NCI-H2171 treated with DMSO at 0.1 percent for 48 hours (cell line): ENCODE measurements around the gene SLC25A26.
A peak's percentile ranks its signal among the peaks of the same experiment; 100 is the strongest.
"Not testable (repeated sequence)": the region's sequence is repeated elsewhere in the genome, so short reads cannot be mapped to it uniquely, and the experiment has no call there.

Source experiments
- DNase-seq: peaks from one replicate; lab custom pipeline; 2025; lab: John Stamatoyannopoulos, UW

Gene SLC25A26

DNA sequence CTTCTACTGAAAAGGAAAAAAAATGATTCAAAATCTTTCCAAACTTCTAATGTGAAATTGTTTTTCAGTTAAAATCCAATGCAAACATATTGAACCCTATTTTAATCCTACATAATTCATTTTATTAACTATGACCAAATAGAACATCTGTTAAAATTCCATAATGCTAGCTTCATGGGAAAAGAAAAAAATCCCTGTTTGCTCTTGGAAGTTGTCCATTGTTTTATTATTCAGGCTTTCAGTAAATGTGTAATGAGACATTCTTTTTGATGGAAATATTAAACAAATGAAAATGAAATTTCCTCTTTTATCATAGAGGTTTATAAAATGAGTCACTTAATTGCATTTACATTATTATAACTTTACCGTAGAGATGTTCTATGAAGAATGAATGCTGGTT is 49.5 kb downstream of the SLC25A26 start:
- DNase-seq = no peak

DNA sequence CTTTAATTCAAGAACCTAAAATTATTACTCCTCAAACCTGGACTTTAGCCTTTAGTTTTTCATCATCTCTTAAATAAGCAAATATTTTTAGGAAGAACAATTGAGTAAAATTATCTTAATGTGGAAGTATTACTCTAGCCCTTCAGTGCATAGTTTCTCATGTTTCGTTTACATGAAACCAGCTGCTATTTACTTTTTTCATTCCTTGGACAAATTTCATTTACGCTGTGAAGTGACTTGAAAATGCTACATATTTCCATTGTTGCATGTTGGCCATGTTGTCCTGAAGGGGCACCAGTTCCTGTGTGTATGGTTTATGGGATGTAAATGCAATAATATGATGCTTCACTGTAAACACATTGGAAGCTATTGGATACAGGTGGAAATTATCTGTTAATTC is 49.9 kb downstream of the SLC25A26 start:
- DNase-seq = no peak

DNA sequence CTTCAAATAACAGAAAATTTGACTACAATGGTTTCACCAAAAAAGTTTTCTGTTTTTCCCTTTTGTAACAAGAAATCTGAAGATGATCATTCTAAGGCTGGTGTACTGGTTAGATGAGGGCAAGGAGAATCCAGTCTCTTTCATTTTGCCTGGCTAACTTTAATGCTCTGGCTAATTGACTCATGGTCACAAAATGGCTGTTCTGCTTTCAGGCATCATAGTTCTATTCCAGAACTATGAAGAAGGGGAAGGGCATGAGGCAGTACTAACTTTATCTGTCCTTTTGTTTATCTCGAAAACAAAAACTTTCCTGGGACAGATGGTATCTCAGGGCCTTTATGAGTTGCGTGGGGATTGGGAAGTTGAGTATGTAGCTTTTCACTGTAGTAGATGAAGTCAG is 50.4 kb downstream of the SLC25A26 start:
- no peak for DNase-seq

DNA sequence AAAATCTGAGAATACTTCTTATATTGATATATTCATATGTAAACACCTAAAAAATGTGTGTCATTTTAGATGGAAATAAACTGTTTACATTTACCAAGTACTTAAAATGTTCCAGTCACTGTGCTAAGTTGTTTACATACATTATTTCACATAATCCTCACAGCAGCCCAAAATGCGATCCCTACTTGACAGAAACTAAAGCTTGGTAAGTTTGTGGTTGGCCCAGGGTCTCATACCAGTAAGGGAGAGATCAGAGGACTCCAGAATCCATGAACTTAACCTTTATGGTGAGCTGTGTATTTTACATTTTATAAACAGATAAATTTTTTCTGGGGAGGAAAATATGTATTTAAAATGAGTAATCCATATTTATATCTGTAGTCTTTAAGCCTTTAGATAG is 51.2 kb downstream of the SLC25A26 start:
- DNase-seq = no peak

DNA sequence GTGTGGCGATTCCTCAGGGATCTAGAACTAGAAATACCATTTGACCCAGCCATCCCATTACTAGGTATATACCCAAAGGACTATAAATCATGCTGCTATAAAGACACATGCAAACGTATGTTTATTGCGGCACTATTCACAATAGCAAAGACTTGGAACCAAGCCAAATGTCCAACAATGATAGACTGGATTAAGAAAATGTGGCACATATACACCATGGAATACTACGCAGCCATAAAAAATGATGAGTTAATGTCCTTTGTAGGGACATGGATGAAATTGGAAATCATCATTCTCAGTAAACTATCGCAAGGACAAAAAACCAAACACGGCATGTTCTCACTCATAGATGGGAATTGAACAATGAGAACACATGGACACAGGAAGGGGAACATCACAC is 54.0 kb downstream of the SLC25A26 start:
- not testable (repeated sequence) for DNase-seq

DNA sequence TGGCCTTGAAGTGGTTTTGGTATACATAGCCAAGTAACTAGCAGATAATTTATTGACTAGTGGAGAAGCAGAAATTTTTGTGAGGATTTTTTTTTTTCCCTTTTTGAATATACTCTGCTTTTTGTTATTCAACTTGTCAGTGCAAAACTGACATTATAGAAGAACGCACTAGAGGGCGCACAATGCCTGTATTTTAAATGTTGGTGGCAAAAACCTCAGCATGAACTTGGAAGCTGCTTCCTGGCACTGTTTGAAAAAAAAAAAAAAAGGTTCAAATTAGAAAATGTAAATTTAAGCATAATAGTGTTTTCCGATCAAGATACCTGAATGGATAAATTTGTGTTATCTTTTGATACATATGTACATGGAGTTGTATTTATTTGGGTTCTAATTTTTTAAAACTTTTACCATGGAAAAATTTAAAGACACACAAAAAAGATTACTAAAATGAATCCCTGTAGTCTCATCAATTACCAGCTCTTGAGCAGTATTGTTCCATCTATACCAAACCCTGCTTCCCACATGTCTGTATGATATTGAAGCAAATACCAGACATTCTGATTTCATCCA is 56.0 kb downstream of the SLC25A26 start:
- DNase-seq = peak; percentile 56

DNA sequence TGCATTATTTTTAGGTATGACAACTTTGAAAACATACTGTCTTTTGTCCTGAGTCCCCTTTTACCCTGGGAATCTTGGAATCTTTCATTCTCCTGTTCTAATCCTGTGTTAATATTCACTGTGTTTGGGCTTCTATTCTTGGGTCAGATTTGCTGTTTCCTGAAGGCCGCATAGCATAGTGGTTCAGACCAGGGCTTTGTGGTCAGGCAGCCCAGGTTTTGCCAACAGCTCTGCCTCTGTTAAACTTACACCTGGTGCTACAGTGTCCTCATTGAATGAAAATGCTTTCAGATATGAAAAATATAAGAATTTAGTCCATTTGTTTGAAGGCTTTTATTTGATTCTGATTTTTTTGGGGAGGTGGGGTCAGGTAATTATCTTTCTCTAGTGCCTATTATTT is 58.4 kb downstream of the SLC25A26 start:
- DNase-seq = no peak

DNA sequence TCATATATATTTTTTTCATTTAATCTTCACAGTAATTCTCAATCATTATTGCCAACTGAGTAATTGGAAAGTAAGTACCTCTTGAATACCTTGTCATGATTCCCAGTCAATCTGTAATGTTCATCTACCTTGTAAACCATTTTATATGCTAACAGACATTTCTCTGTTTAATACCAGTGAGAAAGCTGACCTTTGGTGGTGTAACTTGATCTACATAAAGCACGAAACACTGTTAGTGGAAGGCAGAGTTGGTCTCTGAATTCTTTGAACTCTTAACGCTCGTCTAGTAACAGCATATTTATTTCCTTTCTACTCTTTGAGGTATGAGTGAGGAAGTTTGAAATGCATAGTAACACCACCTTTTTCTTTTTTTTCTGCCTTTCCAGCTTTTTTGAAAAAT is 59.5 kb downstream of the SLC25A26 start:
- peak; percentile 10 for DNase-seq

DNA sequence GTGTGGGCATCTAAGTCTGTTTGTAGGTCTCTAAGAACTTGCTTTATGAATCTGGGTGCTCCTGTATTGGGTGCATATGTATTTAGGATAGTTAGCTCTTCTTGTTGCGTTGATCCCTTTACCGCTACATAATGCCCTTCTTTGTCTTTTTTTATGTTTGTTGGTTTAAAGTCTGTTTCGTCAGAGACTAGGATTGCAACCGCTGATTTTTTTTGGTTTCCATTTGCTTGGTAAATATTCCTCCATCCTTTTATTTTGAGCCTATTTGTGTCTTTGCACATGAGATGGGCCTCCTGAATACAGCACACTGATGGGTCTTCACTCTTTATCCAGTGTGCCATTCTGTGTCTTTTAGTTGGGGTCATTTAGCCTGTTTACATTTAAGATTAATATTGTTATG is 71.1 kb downstream of the SLC25A26 start:
- not testable (repeated sequence) for DNase-seq

DNA sequence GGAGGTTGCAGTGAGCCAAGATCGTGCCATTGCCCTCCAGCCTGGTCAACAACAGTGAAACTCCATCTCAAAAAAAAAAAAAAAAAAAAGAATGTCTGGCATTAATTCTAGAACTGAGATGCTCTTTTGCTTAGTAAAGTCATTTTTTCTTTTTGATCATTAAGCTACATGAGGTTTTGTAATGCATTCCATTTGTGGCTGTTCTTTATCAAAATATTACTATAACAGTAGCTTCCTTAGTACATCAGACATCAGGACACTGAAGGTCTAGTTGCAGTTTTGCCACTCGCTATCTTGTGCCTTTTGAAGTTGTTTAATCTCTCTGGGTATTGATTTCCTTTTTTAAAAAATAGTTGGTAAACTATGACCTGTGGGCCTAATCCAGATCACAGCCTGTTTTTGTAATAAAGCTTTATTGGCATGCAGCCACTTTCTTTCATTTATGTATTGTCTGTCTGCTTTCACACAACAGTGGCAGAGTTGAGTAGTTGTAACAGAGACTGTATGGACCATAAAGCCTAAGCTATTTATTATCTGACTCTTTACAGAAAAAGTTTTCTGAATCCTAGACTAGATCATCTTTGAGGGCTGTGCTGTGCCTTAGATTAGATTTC is 76.6 kb downstream of the SLC25A26 start:
- no peak for DNase-seq

DNA sequence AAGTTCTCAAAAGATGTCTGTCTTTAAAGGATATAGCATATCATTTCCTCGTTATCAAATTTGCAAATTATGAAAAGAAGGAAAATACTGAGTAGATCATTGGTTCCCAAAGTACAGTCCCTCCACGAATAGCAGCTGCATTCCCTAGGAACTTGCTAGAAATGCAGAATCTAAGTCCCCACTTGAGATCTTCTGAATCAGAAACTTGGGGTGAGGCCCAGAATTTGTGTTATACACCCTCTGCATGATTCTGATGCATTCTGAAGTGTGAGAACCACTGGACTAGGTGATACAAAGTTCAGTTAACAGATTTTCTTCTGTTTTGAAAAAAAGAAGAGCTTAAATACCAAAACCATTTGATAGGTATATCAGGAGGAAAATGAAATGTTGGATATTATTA is 77.1 kb downstream of the SLC25A26 start:
- no peak for DNase-seq

DNA sequence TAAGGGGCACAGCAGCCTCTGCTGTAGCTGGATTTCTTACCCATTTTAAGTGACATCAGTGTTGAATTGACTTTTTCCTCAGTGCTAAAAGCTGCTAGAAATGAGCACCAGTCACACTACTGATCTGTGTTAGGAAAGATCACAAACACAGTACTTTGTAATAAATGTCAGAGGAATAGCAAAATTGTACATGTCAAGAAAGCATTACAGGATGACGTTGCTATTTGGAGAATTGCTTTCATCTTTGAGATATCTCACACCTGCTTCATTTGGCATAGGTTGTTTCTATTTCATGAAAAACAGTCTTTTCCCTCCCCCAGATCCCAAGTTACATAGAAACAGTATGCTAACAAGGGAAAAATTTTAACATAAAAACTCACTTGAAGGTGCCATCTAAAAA is 77.8 kb downstream of the SLC25A26 start:
- no peak for DNase-seq

DNA sequence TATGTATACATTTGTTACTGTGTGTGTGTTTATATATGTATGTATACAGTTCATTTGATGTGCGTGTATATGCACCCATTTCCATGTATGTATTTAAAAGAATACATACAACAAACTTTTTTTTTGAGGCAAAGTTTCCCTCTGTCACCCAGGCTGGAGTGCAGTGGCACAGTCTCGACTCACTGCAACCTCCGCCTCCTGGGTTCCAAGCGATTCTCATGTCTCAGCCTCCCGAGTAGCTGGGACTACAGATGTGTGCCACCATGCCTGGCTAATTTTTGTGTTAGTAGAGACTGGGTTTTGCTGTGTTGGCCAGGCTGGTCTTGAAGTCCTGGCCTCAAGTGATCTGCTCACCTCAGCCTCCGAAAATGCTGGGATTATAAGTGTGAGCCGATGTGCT is 78.3 kb downstream of the SLC25A26 start:
- DNase-seq = not testable (repeated sequence)

DNA sequence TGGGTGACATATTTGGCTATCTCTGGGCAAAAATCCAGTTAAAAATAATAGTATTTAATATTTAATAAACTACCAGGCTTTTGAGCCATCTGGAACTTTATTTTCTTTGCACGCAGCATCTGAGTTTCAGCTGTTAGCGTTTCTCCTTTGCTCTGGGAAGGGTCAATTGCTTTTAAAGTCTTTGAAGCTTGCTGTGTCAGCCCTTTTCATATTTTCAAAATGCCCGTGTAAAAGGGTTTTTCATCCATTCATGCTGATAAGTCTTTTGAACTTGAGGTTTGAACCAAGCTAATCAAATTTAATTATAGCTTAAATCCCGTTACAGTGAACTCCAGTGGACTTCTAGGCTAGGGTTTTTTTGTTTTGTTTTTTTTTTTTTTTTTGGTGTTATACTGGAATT is 79.1 kb downstream of the SLC25A26 start:
- no peak for DNase-seq

DNA sequence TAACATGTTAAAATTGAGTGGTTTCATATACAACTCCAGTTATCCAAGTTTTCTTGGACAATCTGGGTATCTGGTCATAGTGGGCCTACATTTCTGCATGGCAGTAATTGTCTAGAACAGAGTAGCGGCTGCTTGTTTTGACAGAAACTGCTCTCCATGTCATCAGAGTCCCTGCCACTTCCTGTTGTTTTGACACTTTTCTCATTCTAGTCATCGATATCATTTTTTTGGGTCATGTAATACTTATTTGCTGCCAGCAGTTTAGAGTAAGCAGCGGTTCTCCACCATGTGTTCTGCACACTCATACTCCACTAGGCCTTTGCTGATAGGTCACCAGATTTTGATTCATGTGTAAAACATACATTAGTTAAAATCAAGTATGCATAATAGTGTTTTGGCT is 81.5 kb downstream of the SLC25A26 start:
- DNase-seq = no peak

DNA sequence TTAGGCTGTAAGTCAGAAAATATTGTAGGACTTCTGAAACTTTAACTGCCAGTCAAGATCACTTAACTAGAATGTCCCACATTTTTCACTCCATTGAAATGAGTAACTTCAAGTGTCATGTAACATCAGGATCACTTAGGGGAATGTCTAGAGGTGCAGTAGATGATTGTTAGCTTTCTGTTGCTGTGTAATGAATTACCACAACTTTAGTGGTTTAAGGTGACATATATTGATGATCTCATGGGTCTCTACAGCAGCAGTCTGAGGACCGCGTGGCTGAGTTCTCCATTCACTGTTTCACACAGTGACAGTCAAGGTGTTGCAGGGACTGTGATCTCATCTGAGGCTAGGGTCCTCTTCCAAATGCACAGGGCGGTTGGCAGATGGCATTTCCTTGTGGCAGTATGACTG is 82.7 kb downstream of the SLC25A26 start:
- peak; percentile 46 for DNase-seq

DNA sequence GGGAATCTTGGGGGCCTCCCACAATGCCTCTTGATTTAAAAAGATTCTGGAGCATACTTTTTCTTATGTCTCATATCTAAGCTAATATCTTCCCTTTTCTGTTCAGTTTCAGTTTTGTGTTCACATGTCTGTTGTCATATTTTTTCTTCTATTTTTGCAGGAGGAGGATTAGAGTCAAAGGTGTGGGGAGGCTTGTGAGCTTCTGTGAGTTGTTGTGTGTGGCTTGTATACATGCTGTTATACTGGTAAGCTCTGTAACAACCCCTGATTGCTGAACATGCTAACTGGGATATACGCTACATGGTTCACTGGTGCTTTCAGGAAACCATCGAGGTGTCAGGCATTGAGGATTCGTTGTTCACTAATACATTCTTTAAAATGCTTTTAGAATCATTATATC is 83.5 kb downstream of the SLC25A26 start:
- no peak for DNase-seq

DNA sequence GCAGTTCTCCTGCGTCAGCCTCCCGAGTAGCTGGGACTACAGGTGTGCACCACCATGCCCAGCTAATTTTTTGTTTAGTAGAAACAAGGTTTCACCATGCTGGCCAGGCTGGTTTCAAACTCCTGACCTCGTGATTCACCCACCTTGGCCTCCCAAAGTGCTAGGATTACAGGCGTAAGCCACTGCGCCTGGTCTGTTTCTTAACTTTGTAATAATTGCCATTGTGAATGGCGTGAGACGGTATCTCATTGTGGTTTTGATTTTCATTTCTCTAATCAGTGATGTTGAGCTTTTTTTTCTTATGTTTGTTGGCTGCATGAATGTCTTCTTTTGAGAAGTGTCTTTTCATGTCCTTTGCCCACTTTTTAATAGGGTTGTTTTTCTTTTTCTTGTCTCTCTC is 85.3 kb downstream of the SLC25A26 start:
- DNase-seq = not testable (repeated sequence)

DNA sequence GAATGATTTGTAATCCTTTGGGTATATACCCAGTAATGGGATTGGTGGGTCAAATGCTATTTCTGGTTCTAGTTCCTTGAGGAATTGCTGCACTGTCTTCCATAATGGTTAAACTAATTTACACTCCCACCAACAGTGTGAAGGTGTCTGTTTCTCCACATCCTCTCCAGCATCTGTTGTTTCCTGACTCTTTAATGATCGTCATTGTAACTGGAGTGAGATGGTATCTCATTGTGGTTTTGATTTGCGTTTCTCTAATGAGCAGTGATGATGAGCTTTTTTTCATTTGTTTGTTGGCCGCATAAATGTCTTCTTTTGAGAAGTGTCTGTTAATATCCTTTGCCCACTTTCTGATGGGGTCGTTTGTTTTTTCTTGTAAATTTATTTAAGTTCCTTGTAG is 86.2 kb downstream of the SLC25A26 start:
- DNase-seq = not testable (repeated sequence)

DNA sequence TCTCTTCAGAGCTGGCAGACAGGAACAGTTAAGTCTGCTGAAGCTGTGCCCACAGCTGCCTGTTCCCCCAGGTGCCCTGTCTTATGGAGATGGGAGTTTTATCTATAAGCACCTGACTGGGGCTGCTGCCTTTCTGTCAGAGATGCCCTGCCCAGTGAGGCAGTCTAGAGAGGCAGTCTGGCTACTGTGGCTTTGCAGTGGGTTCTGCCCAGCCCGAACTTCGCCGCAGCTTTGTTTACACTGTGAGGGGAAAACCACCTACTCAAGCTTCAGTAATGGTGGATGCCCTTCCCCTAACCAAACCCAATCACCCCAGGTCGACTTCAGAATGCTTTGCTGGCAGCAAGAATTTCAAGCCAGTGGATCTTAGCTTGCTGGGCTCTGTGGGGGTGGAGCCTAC is 91.2 kb downstream of the SLC25A26 start:
- DNase-seq = no peak

DNA sequence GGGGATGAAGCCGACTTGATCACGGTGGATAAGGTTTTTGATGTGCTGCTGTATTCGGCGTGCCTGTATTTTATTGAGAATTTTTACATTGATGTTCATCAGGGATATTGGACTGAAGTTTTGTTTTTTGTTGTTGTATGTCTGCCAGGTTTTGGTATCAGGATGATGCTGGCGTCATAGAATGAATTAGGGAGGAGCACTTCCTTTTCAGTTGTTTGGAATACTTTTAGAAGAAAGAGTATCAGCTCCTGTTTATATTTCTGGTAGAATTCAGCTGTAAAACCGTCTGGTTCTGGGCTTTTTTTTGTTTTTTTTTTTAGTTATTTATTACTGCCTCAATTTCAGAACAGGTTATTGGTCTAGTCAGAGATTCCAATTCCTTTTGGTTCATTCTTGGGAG is 93.7 kb downstream of the SLC25A26 start:
- DNase-seq = no peak

DNA sequence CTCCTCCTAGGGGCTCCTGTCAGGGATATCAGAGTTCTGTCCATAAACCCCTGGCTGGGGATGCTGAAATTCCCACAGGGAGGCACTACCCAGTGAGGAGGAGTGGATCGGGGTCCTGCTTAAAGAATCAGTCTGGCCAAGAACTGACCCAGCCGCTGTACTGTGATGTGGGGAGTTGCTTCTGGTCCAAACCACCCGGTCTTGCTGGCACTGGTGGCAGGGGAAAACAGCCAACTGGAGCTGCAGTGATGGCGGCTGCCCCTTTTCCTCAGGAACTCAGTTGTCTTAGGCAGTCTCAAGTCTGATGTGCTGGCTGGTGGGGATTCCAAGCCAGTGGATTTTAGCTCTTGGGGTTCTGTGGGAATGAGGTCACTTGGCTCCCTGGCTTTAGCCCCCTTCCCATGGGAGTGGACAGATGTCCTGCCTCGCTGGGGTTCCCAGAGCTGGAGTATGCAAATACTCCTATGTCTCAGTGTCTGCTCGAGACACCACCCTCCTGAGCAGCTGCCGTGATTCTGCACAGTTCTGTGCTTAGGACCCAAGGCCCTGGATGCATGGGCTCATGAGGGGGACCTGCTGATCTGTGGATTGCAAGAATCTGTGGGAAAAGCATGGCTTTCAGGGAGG is 97.1 kb downstream of the SLC25A26 start:
- DNase-seq = no peak

DNA sequence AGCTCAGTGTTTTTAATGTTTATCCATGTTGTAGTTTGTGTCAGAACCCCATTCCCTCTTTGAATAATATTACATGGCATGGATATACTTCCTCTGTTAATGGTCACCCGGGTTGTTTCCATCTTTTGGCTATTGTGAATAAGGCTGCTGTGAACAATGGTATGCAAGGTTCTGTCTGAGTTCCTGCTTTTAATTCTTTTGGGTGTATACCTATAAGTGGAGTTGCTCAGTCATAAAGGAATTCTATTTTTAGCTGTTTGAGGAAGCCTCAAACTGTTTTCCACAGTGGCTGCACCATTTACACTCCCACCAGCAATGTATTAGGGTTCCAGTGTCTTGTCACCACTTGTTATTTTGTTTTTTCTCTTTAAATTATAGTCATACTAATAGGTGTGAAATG is 99.6 kb downstream of the SLC25A26 start:
- DNase-seq = no peak

DNA sequence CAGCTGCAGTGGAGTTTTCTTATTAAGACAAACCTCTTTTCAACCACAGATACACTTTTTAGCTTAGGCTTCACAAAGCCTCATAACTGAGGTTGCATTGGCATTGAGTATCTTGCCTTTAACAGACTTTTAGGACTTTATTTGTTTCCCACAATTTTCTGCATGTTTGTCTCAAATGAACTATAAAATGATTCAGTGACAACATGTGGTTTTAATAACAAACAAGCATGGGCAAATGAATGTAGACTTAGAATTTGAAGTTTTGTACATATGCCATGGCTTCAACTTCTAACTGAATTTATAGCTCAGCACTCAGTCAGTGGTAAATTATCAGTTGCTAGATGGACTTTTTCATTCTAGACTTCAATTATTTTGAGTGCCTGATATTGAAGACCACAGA is 101.6 kb downstream of the SLC25A26 start:
- no peak for DNase-seq
